NCI-H2171 treated with DMSO at 0.1 percent for 48 hours (cell line): ENCODE results near the gene EPB41L2.
"Not testable (repeated sequence)": the region's sequence is repeated elsewhere in the genome, so short reads cannot be mapped to it uniquely, and the experiment has no call there.

Source experiments
- DNase-seq: peaks from one replicate; lab custom pipeline; 2025; lab: John Stamatoyannopoulos, UW

The EPB41L2 gene

GRCh38 chr6:131063028-131063763 lies at the start of gene EPB41L2:
Gene EPB41L2, minus strand, starts transcription at chr6:131063245. Its CDS starts 106,760 bp downstream, at chr6:130956485.
- DNase-seq, result peak; percentile 26

- DNase-seq, result no peak
Measured at GRCh38 chr6:131112249-131112648, 49.2 kb upstream of the EPB41L2 start.

- DNase-seq, result no peak
Measured at GRCh38 chr6:131107151-131107550, 44.1 kb upstream of the EPB41L2 start.

- no peak for DNase-seq
Measured at GRCh38 chr6:131103901-131104300, 40.9 kb upstream of the EPB41L2 start.

GRCh38 chr6:131103296-131103695 lies 40.3 kb upstream of the EPB41L2 start:
- no peak for DNase-seq

- DNase-seq, result no peak
Measured at GRCh38 chr6:131101911-131102680, 39.1 kb upstream of the EPB41L2 start.

GRCh38 chr6:131096786-131097185 lies 33.7 kb upstream of the EPB41L2 start:
- DNase-seq, result no peak

- DNase-seq, result no peak
Measured at GRCh38 chr6:131093334-131093733, 30.3 kb upstream of the EPB41L2 start.

- DNase-seq, result not testable (repeated sequence)
Measured at GRCh38 chr6:131091944-131092343, 28.9 kb upstream of the EPB41L2 start.

- DNase-seq, result not testable (repeated sequence)
Measured at GRCh38 chr6:131090339-131090738, 27.3 kb upstream of the EPB41L2 start.

- no peak for DNase-seq
Measured at GRCh38 chr6:131084982-131085381, 21.9 kb upstream of the EPB41L2 start.

GRCh38 chr6:131083687-131084086 lies 20.6 kb upstream of the EPB41L2 start:
- no peak for DNase-seq

- DNase-seq, result no peak
Measured at GRCh38 chr6:131082335-131082734, 19.3 kb upstream of the EPB41L2 start.

GRCh38 chr6:131080084-131080483 lies 17.0 kb upstream of the EPB41L2 start:
- no peak for DNase-seq

- DNase-seq, result no peak
Measured at GRCh38 chr6:131073577-131073976, 10.5 kb upstream of the EPB41L2 start.

GRCh38 chr6:131070061-131070460 lies 7.0 kb upstream of the EPB41L2 start:
- no peak for DNase-seq

GRCh38 chr6:131068165-131068564 lies 5.1 kb upstream of the EPB41L2 start:
- DNase-seq, result no peak

- DNase-seq, result no peak
Measured at GRCh38 chr6:131067521-131067920, 4.5 kb upstream of the EPB41L2 start.

GRCh38 chr6:131065824-131066171 lies 2.8 kb upstream of the EPB41L2 start:
- no peak for DNase-seq

- DNase-seq, result no peak
Measured at GRCh38 chr6:131065112-131065823, 2.2 kb upstream of the EPB41L2 start.

GRCh38 chr6:131063764-131064272 lies 773 bp upstream of the EPB41L2 start:
- DNase-seq, result no peak

- no peak for DNase-seq
Measured at GRCh38 chr6:131062241-131063027, 611 bp downstream of the EPB41L2 start.
